ENCODE data around the gene ARL13B. TPM values are rescaled to one million over a fixed set of nuclear protein-coding genes. Genes with fewer than 3 reads are reported as not detected.

The ARL13B gene
- total RNA-seq, 1 experiment from 2014 or later, result 18.4 TPM

GRCh38 chr3:94050546-94050945 lies 70.6 kb downstream of the ARL13B start:
- CTCF ChIA-PET, result no interaction called here
- intact Hi-C loops (cut with micrococcal nuclease; ENCODE audit: unreplicated experiment), result no loop called here

GRCh38 chr3:94061297-94061696 lies 81.3 kb downstream of the ARL13B start:
- ChIA-PET CTCF (no interaction called here), POLR2A (ENCODE audit: low non-redundant PET) (no interaction called here)
- Histone ChIP-seq H3K27ac (ENCODE audit: low read depth, low read length, poor library complexity, severe bottlenecking) (no peak overlapping the region), H3K27me3 (replicated peaks; ENCODE audit: insufficient read depth, low read depth, low read length, poor library complexity) (no peaks in the 10 kb centered on the region), H3K4me3 (ENCODE audit: low read depth, low read length, poor library complexity, severe bottlenecking) (no peak overlapping the region), H3K36me3 (ENCODE audit: insufficient read depth, low read length, poor library complexity, severe bottlenecking) (peaks cover 8% of the 10 kb centered on the region), H3K9me3 (ENCODE audit: low read depth, low read length, poor library complexity, severe bottlenecking) (no peaks in the 10 kb centered on the region), H3K4me1 (ENCODE audit: insufficient read depth, low read length, poor library complexity, severe bottlenecking) (peaks cover 14% of the 10 kb centered on the region)
- BruUV-seq (replicated peaks), result no TSS peak
- TF ChIP-seq CTCF (conservative IDR thresholded peaks at IDR 0.05; ENCODE audit: low read depth, low read length) (no peak), EZH2 (IDR thresholded peaks at IDR 0.05; ENCODE audit: borderline replicate concordance, low read depth, low read length, poor library complexity, severe bottlenecking) (no peak)
- intact Hi-C loops (cut with micrococcal nuclease; ENCODE audit: unreplicated experiment), result loop anchor here (5.0 kb wide), 1 partner anchor 199 kb away; no protein-coding TSS in a partner anchor
- DNase-seq (ENCODE audit: low spot score), result no peak

More at GRCh38 chr3:94050546-94050945, 70.6 kb downstream of the ARL13B start:
- no peaks in the 10 kb centered on the region for H3K36me3 ChIP-seq (ENCODE audit: insufficient read depth, low read length, poor library complexity, severe bottlenecking)
- no peaks in the 10 kb centered on the region for H3K4me1 ChIP-seq (ENCODE audit: insufficient read depth, low read length, poor library complexity, severe bottlenecking)
- no peak for TF ChIP-seq EZH2 (IDR thresholded peaks at IDR 0.05; ENCODE audit: borderline replicate concordance, low read depth, low read length, poor library complexity, severe bottlenecking)
- BruUV-seq (replicated peaks), result no TSS peak
- no peak overlapping the region for H3K4me3 ChIP-seq (ENCODE audit: low read depth, low read length, poor library complexity, severe bottlenecking)
- no peaks in the 10 kb centered on the region for H3K9me3 ChIP-seq (ENCODE audit: low read depth, low read length, poor library complexity, severe bottlenecking)
- no peak overlapping the region for H3K27ac ChIP-seq (ENCODE audit: low read depth, low read length, poor library complexity, severe bottlenecking)
- POLR2A ChIA-PET (ENCODE audit: low non-redundant PET), result no interaction called here
- no peaks in the 10 kb centered on the region for H3K27me3 ChIP-seq (replicated peaks; ENCODE audit: insufficient read depth, low read depth, low read length, poor library complexity)
- no peak for DNase-seq (ENCODE audit: low spot score)

- CTCF ChIA-PET, result interaction anchor here (0.6 kb wide), 1 partner anchor 27 kb away, joined by 6 read pairs; no protein-coding TSS in a partner anchor
- intact Hi-C loops (cut with micrococcal nuclease; ENCODE audit: unreplicated experiment), result loop anchor here (1.0 to 5.0 kb wide), 3 partner anchors 58 to 200 kb away; partner anchors contain the start of gene ARL13B
- BruUV-seq (replicated peaks), result TSS peak; percentile 66
These were observed 82.8 kb downstream of the ARL13B start, which contains the start of the genes DHFR2 and NSUN3 for GRCh38 chr3:94062513-94063404. Gene DHFR2 (minus strand): TSS chr3:94062916. CDS start chr3:94061511, 1,405 bp downstream. Gene NSUN3 (plus strand): TSS chr3:94063061. CDS start chr3:94063127, 66 bp downstream.

More at GRCh38 chr3:94062513-94063404, 82.8 kb downstream of the ARL13B start, which contains the start of the genes DHFR2 and NSUN3:
- POLR2A ChIA-PET (ENCODE audit: low non-redundant PET), result interaction anchor here (0.7 kb wide), 1 partner anchor 73 kb away, joined by 8 read pairs; no protein-coding TSS in a partner anchor
- H3K9me3 ChIP-seq (ENCODE audit: low read depth, low read length, poor library complexity, severe bottlenecking), result no peaks in the 10 kb centered on the region
- peaks cover 14% of the 10 kb centered on the region for H3K4me1 ChIP-seq (ENCODE audit: insufficient read depth, low read length, poor library complexity, severe bottlenecking)
- no peaks in the 10 kb centered on the region for H3K27me3 ChIP-seq (replicated peaks; ENCODE audit: insufficient read depth, low read depth, low read length, poor library complexity)
- peak; percentile 98 for DNase-seq (ENCODE audit: low spot score)
- peak within 1 kb of the TSS; percentile 97 for H3K27ac ChIP-seq (ENCODE audit: low read depth, low read length, poor library complexity, severe bottlenecking)
- no peak for TF ChIP-seq CTCF (conservative IDR thresholded peaks at IDR 0.05; ENCODE audit: low read depth, low read length)
- TF ChIP-seq EZH2 (IDR thresholded peaks at IDR 0.05; ENCODE audit: borderline replicate concordance, low read depth, low read length, poor library complexity, severe bottlenecking), result no peak
- peak within 1 kb of the TSS; percentile 84 for H3K4me3 ChIP-seq (ENCODE audit: low read depth, low read length, poor library complexity, severe bottlenecking)
- H3K36me3 ChIP-seq (ENCODE audit: insufficient read depth, low read length, poor library complexity, severe bottlenecking), result peaks cover 8% of the 10 kb centered on the region

Measured in A673 (cell line).